IMR-90 (cell line): Measurements from ENCODE around the gene CCDC148. TPM values are rescaled to one million over a fixed set of nuclear protein-coding genes. Genes with fewer than 3 reads are reported as not detected.

Experiments
- ATAC-seq: fragments of 200-7000 bp; cut with Tn5 transposase; 2 replicates; pipeline ENCODE4 v1.9.1; 2020; ENCODE audit warnings: low read depth, mild to moderate bottlenecking, moderate library complexity
- BruUV-seq: library from RNA; stranded (reverse); fragments of 400-500 nt; replicated peaks from 2 replicates; lab custom pipeline; 2021; lab: Mats Ljungman, UMichigan
- CTCF ChIA-PET: fragments of 300-600 bp; formaldehyde crosslinking; extraction: SDS; loops from one replicate; lab custom pipeline; 2021; ENCODE audit warnings: antibody characterized with exemption; lab: Yijun Ruan, JAX
- POLR2A ChIA-PET: fragments of 300-600 bp; sonication (Branson Sonifier 250); formaldehyde crosslinking; loops from one replicate; lab custom pipeline; 2022; ENCODE audit warnings: antibody characterized with exemption; ENCODE audit not compliant: unreplicated experiment; lab: Charles Lee
- DNase-seq: peaks from one replicate; pipeline ENCODE4 v3.0.0; 2013
- H2AFZ ChIP-seq: replicated peaks from 2 replicates; pipeline ENCODE3; 2013; ENCODE audit warnings: low read length, mild to moderate bottlenecking; ENCODE audit not compliant: poor library complexity
- H2AK5ac ChIP-seq: 2 replicates; pipeline ENCODE4 v1.6.1; 2013; ENCODE audit warnings: low read depth, low read length, inconsistent platforms
- H2AK9ac ChIP-seq: replicated peaks from 2 replicates; pipeline ENCODE3; 2013; ENCODE audit warnings: mild to moderate bottlenecking, low read depth, low read length, moderate library complexity; ENCODE audit not compliant: poor library complexity
- H2BK120ac ChIP-seq: 2 replicates; pipeline ENCODE4 v1.6.1; 2013; ENCODE audit warnings: low read depth, low read length, inconsistent platforms
- H2BK15ac ChIP-seq: 3 replicates; pipeline ENCODE4 v1.6.1; 2013; ENCODE audit warnings: low read depth, low read length, inconsistent platforms
- H2BK20ac ChIP-seq: 2 replicates; pipeline ENCODE4 v1.6.1; 2013; ENCODE audit warnings: low read depth, mild to moderate bottlenecking, inconsistent platforms, low read length, moderate library complexity
- H2BK5ac ChIP-seq: 2 replicates; pipeline ENCODE4 v1.6.1; 2013; ENCODE audit warnings: mild to moderate bottlenecking, low read depth, low read length, inconsistent platforms; ENCODE audit not compliant: poor library complexity, severe bottlenecking
- H3K14ac ChIP-seq: replicated peaks from 2 replicates; pipeline ENCODE4 v1.6.1; 2013; ENCODE audit warnings: low read depth, low read length, inconsistent platforms
- H3K18ac ChIP-seq: 2 replicates; pipeline ENCODE4 v1.6.1; 2013; ENCODE audit warnings: low read depth, low read length, control low read depth
- H3K23ac ChIP-seq: 2 replicates; pipeline ENCODE4 v1.6.1; 2013; ENCODE audit warnings: low read depth, low read length, inconsistent platforms
- H3K27ac ChIP-seq: 2 replicates; pipeline ENCODE4 v1.5.1; 2013; ENCODE audit warnings: mild to moderate bottlenecking, control low read depth, low read length; ENCODE audit not compliant: insufficient read depth
- H3K27me3 ChIP-seq: 2 replicates; pipeline ENCODE4 v1.6.1; 2013; ENCODE audit warnings: low read length; ENCODE audit not compliant: control insufficient read depth, insufficient read depth
- H3K36me3 ChIP-seq: 2 replicates; pipeline ENCODE4 v1.6.1; 2013; ENCODE audit warnings: low read length, mixed read lengths; ENCODE audit not compliant: control insufficient read depth, insufficient read depth
- H3K4ac ChIP-seq: 2 replicates; pipeline ENCODE4 v1.6.1; 2013; ENCODE audit warnings: low read depth, low read length, inconsistent platforms
- H3K4me1 ChIP-seq: 2 replicates; pipeline ENCODE4 v1.6.1; 2013; ENCODE audit warnings: low read length, mixed read lengths; ENCODE audit not compliant: control insufficient read depth, insufficient read depth
- H3K4me2 ChIP-seq: 2 replicates; pipeline ENCODE4 v1.6.1; 2013; ENCODE audit warnings: low read depth, mild to moderate bottlenecking, control low read depth, low read length, moderate library complexity
- H3K4me3 ChIP-seq: 2 replicates; pipeline ENCODE4 v1.5.1; 2013; ENCODE audit warnings: low read depth, mild to moderate bottlenecking, control low read depth, low read length, moderate library complexity; ENCODE audit not compliant: insufficient read depth
- H3K56ac ChIP-seq: 2 replicates; pipeline ENCODE4 v1.6.1; 2013; ENCODE audit warnings: low read length, inconsistent platforms; ENCODE audit not compliant: insufficient read depth; ENCODE audit errors: extremely low read depth
- H3K79me1 ChIP-seq, 2 experiments: 2 replicates each; pipeline ENCODE4 v1.6.1; 2013; ENCODE audit warnings: low read length in 2 of 2, inconsistent platforms in 1 of 2, low read depth in 1 of 2
- H3K9ac ChIP-seq: 2 replicates; pipeline ENCODE4 v1.6.1; 2013; ENCODE audit warnings: low read depth, low read length, control low read depth
- H3K9me1 ChIP-seq: 2 replicates; pipeline ENCODE4 v1.6.1; 2013; ENCODE audit warnings: low read length, inconsistent platforms; ENCODE audit not compliant: insufficient read depth
- H3K9me3 ChIP-seq: 2 replicates; pipeline ENCODE4 v1.6.1; 2013; ENCODE audit warnings: low read length; ENCODE audit not compliant: control insufficient read depth, insufficient read depth
- H4K20me1 ChIP-seq: 2 replicates; pipeline ENCODE4 v1.6.1; 2013; ENCODE audit warnings: low read length, inconsistent platforms; ENCODE audit not compliant: insufficient read depth
- H4K5ac ChIP-seq: 2 replicates; pipeline ENCODE4 v1.6.1; 2013; ENCODE audit warnings: mild to moderate bottlenecking, low read depth, low read length, control low read depth
- H4K8ac ChIP-seq, 2 experiments: 2 replicates each; pipeline ENCODE4 v1.6.1; 2013; ENCODE audit warnings: low read depth in 2 of 2, low read length in 2 of 2, control low read depth in 1 of 2, inconsistent platforms in 1 of 2
- H4K91ac ChIP-seq: 2 replicates; pipeline ENCODE4 v1.6.1; 2013; ENCODE audit warnings: low read depth, low read length, inconsistent platforms; ENCODE audit not compliant: insufficient read depth
- ELK1 ChIP-seq: fragments of 150-350 bp; IDR thresholded peaks from 2 replicates; pipeline ENCODE4 v1.6.1; 2016; ENCODE audit warnings: low read depth, mild to moderate bottlenecking, low read length, moderate library complexity, borderline replicate concordance
- FOS ChIP-seq: fragments of 150-350 bp; IDR thresholded peaks from 2 replicates; pipeline ENCODE4 v1.6.1; 2016; ENCODE audit warnings: low read depth, low read length
- MAFK ChIP-seq: IDR thresholded peaks from 2 replicates; pipeline ENCODE4 v1.6.1; 2012; ENCODE audit warnings: low read depth, low read length, improper control_type of control experiment
- NFE2L2 ChIP-seq: fragments of 150-350 bp; IDR thresholded peaks from 2 replicates; pipeline ENCODE4 v1.6.1; 2016; ENCODE audit warnings: low read depth, mild to moderate bottlenecking, low read length
- POLR2A ChIP-seq: IDR thresholded peaks from 2 replicates; pipeline ENCODE4 v1.6.1; 2012; ENCODE audit warnings: mild to moderate bottlenecking, low read depth, low read length
- RAD21 ChIP-seq: IDR thresholded peaks from 2 replicates; pipeline ENCODE4 v1.6.1; 2012; ENCODE audit warnings: low read length, improper control_type of control experiment
- RCOR1 ChIP-seq: IDR thresholded peaks from 2 replicates; pipeline ENCODE4 v1.6.1; 2012; ENCODE audit warnings: mild to moderate bottlenecking, low read length, improper control_type of control experiment; ENCODE audit not compliant: insufficient replicate concordance
- RFX5 ChIP-seq: IDR thresholded peaks from 2 replicates; pipeline ENCODE4 v1.8.0; 2012; ENCODE audit warnings: low read depth, mild to moderate bottlenecking, low read length, moderate library complexity
- SMC3 ChIP-seq: fragments of 150-350 bp; IDR thresholded peaks from 2 replicates; pipeline ENCODE4 v1.6.1; 2016; ENCODE audit warnings: low read depth, mild to moderate bottlenecking, antibody characterized with exemption, low read length, moderate library complexity
- WGBS, 2 experiments: methylation state at CpG; one replicate each; pipeline versions ENCODE4 v1.1.5 to v1.1.7; 2013; ENCODE audit warnings: missing lambda C conversion rate in 2 of 2; ENCODE audit not compliant: insufficient read length in 1 of 2; ENCODE audit errors: extremely low coverage in 2 of 2; 5-methylcytosine and 5-hydroxymethylcytosine counted together
- dilution Hi-C: fragments of 300-500 bp; cut with HindIII; formaldehyde crosslinking; loops from one replicate; pipeline ENCODE4 v1.14.3; 2018; ENCODE audit warnings: low sequenced_read_pairs; ENCODE audit not compliant: unreplicated experiment
- in situ Hi-C: fragments of 300-500 bp; cut with MboI; formaldehyde crosslinking; loops from 3 replicates; pipeline ENCODE4 v1.14.3; 2019; ENCODE audit warnings: low sequenced_read_pairs, inconsistent platforms, mixed read lengths
- intact Hi-C: fragments of 100-400 bp; cut with micrococcal nuclease; formaldehyde crosslinking; loops from 2 replicates; pipeline ENCODE4 v1.10.0; 2022
- polyA plus RNA-seq, 3 experiments: library from polyadenylated mRNA; depleted of rRNA; stranded (reverse); fragments of >200 nt; gene quantifications; 2 replicates each; pipeline ENCODE4 v1.2.3, GENCODE V29; 2012; ENCODE audit warnings: low replicate concordance in 1 of 3
- total RNA-seq: library from RNA; depleted of rRNA; stranded (reverse); fragments of >200 nt; gene quantifications from 2 replicates; pipeline ENCODE4 v1.2.3, GENCODE V29; 2012
- TF ChIP-seq, protein P1 (sequence below): conservative IDR thresholded peaks from 2 replicates; pipeline ENCODE4 v1.5.1; 2012; ENCODE audit warnings: mild to moderate bottlenecking, low read depth, low read length, improper control_type of control experiment
- TF ChIP-seq, protein P2 (sequence below): fragments of 150-350 bp; IDR thresholded peaks from 2 replicates; pipeline ENCODE4 v1.6.1; 2017; ENCODE audit warnings: mild to moderate bottlenecking, antibody characterized with exemption, low read length, low read depth

Gene CCDC148
- total and polyA plus RNA-seq, 2 of the 4 experiments (the other 2 are of a cell fraction), result 0.18 to 0.31 TPM

DNA sequence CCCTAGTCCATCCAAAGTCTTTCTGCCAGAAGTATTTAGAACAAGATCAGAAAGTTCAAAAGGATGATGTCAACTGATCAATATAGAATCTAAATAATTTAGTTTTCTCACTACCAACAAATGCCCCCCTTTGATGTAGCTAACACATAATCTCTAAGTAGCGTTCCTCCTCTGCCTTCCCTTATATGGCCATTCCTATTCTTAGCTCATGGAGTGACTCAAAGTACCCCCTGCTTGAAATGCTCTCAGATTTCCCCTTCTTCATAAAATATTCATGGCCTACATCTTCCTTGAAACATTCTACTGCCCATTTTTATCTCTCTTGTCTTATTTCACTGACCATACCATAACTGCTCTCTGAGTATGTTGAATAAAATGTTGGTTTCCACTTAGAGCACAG lies 203.4 kb downstream of the CCDC148 start:
- Histone ChIP-seq H3K9ac (no peak overlapping the region), H3K79me1 (no peaks in the 10 kb centered on the region), H3K36me3 (no peaks in the 10 kb centered on the region), H3K4me2 (no peak overlapping the region), H2AK9ac (no peak overlapping the region), H3K27ac (no peak overlapping the region), H3K56ac (no peak overlapping the region), H2BK15ac (no peak overlapping the region), H2AK5ac (no peak overlapping the region), H2BK20ac (no peak overlapping the region), H3K9me1 (no peaks in the 10 kb centered on the region), H3K4me1 (no peaks in the 10 kb centered on the region), H2BK120ac (no peak overlapping the region), H3K4me3 (no peak overlapping the region), H3K27me3 (no peaks in the 10 kb centered on the region), H3K14ac (no peak overlapping the region), H4K5ac (no peak overlapping the region), H4K8ac (no peak overlapping the region), H3K4ac (no peak overlapping the region), H4K91ac (no peak overlapping the region), H3K18ac (no peak overlapping the region), H2BK5ac (no peak overlapping the region), H3K23ac (no peak overlapping the region), H3K9me3 (no peaks in the 10 kb centered on the region), H4K20me1 (no peaks in the 10 kb centered on the region), H2AFZ (no peak overlapping the region)
- TF ChIP-seq MAFK (no peak), RAD21 (no peak), FOS (no peak), RFX5 (no peak), NFE2L2 (no peak), RCOR1 (no peak), SMC3 (no peak), ELK1 (no peak), POLR2A (no peak)
- TF ChIP-seq, protein P1, sequence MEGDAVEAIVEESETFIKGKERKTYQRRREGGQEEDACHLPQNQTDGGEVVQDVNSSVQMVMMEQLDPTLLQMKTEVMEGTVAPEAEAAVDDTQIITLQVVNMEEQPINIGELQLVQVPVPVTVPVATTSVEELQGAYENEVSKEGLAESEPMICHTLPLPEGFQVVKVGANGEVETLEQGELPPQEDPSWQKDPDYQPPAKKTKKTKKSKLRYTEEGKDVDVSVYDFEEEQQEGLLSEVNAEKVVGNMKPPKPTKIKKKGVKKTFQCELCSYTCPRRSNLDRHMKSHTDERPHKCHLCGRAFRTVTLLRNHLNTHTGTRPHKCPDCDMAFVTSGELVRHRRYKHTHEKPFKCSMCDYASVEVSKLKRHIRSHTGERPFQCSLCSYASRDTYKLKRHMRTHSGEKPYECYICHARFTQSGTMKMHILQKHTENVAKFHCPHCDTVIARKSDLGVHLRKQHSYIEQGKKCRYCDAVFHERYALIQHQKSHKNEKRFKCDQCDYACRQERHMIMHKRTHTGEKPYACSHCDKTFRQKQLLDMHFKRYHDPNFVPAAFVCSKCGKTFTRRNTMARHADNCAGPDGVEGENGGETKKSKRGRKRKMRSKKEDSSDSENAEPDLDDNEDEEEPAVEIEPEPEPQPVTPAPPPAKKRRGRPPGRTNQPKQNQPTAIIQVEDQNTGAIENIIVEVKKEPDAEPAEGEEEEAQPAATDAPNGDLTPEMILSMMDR, result no peak
- TF ChIP-seq, protein P2, sequence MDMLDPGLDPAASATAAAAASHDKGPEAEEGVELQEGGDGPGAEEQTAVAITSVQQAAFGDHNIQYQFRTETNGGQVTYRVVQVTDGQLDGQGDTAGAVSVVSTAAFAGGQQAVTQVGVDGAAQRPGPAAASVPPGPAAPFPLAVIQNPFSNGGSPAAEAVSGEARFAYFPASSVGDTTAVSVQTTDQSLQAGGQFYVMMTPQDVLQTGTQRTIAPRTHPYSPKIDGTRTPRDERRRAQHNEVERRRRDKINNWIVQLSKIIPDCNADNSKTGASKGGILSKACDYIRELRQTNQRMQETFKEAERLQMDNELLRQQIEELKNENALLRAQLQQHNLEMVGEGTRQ, result no peak
- ATAC-seq (no peak), DNase-seq (no peak)
- 60% methylated on average over 1 of the region's 1 CpG; no CpG with 5 or more reads in 1 of the 2 experiments for WGBS, 2 experiments
- POLR2A ChIA-PET, result no interaction called here
- no TSS peak for BruUV-seq
- CTCF ChIA-PET, result no interaction called here
- dilution Hi-C loops (no loop called here), in situ Hi-C loops (no loop called here), intact Hi-C loops (no loop called here)
